NT2/D1 (cell line): ENCODE data around the gene ELAC1.
"Not testable (repeated sequence)": the region's sequence is repeated elsewhere in the genome, so short reads cannot be mapped to it uniquely, and the experiment has no call there.

Experiments used
- SUZ12 ChIP-seq: IDR thresholded peaks from 2 replicates; pipeline ENCODE4 v1.6.1; 2011; ENCODE audit not compliant: insufficient read length, insufficient read depth; ENCODE audit errors: extremely low read depth
- ZNF274 ChIP-seq: IDR thresholded peaks from 2 replicates; pipeline ENCODE4 v1.6.1; 2011; ENCODE audit warnings: mild to moderate bottlenecking, low read depth, low read length

- not testable (repeated sequence) for TF ChIP-seq SUZ12, ZNF274
These were observed 21.9 kb upstream of the ELAC1 start for GRCh38 chr18:50945918-50946317.
